IMR-90 (cell line): Measurements from ENCODE around the gene METTL24. TPM values are rescaled to one million over a fixed set of nuclear protein-coding genes. Genes with fewer than 3 reads are reported as not detected.

ENCODE experiments used
- ATAC-seq: fragments of 200-7000 bp; cut with Tn5 transposase; 2 replicates; pipeline ENCODE4 v1.9.1; 2020; ENCODE audit warnings: low read depth, mild to moderate bottlenecking, moderate library complexity
- BruUV-seq: library from RNA; stranded (reverse); fragments of 400-500 nt; replicated peaks from 2 replicates; lab custom pipeline; 2021; lab: Mats Ljungman, UMichigan
- CTCF ChIA-PET: fragments of 300-600 bp; formaldehyde crosslinking; extraction: SDS; loops from one replicate; lab custom pipeline; 2021; ENCODE audit warnings: antibody characterized with exemption; lab: Yijun Ruan, JAX
- POLR2A ChIA-PET: fragments of 300-600 bp; sonication (Branson Sonifier 250); formaldehyde crosslinking; loops from one replicate; lab custom pipeline; 2022; ENCODE audit warnings: antibody characterized with exemption; ENCODE audit not compliant: unreplicated experiment; lab: Charles Lee
- DNase-seq: peaks from one replicate; pipeline ENCODE4 v3.0.0; 2013
- H2AFZ ChIP-seq: replicated peaks from 2 replicates; pipeline ENCODE3; 2013; ENCODE audit warnings: low read length, mild to moderate bottlenecking; ENCODE audit not compliant: poor library complexity
- H2AK5ac ChIP-seq: 2 replicates; pipeline ENCODE4 v1.6.1; 2013; ENCODE audit warnings: low read depth, low read length, inconsistent platforms
- H2AK9ac ChIP-seq: replicated peaks from 2 replicates; pipeline ENCODE3; 2013; ENCODE audit warnings: mild to moderate bottlenecking, low read depth, low read length, moderate library complexity; ENCODE audit not compliant: poor library complexity
- H2BK120ac ChIP-seq: 2 replicates; pipeline ENCODE4 v1.6.1; 2013; ENCODE audit warnings: low read depth, low read length, inconsistent platforms
- H2BK15ac ChIP-seq: 3 replicates; pipeline ENCODE4 v1.6.1; 2013; ENCODE audit warnings: low read depth, low read length, inconsistent platforms
- H2BK20ac ChIP-seq: 2 replicates; pipeline ENCODE4 v1.6.1; 2013; ENCODE audit warnings: low read depth, mild to moderate bottlenecking, inconsistent platforms, low read length, moderate library complexity
- H2BK5ac ChIP-seq: 2 replicates; pipeline ENCODE4 v1.6.1; 2013; ENCODE audit warnings: mild to moderate bottlenecking, low read depth, low read length, inconsistent platforms; ENCODE audit not compliant: poor library complexity, severe bottlenecking
- H3K14ac ChIP-seq: replicated peaks from 2 replicates; pipeline ENCODE4 v1.6.1; 2013; ENCODE audit warnings: low read depth, low read length, inconsistent platforms
- H3K18ac ChIP-seq: 2 replicates; pipeline ENCODE4 v1.6.1; 2013; ENCODE audit warnings: low read depth, low read length, control low read depth
- H3K23ac ChIP-seq: 2 replicates; pipeline ENCODE4 v1.6.1; 2013; ENCODE audit warnings: low read depth, low read length, inconsistent platforms
- H3K27ac ChIP-seq: 2 replicates; pipeline ENCODE4 v1.5.1; 2013; ENCODE audit warnings: mild to moderate bottlenecking, control low read depth, low read length; ENCODE audit not compliant: insufficient read depth
- H3K27me3 ChIP-seq: 2 replicates; pipeline ENCODE4 v1.6.1; 2013; ENCODE audit warnings: low read length; ENCODE audit not compliant: control insufficient read depth, insufficient read depth
- H3K36me3 ChIP-seq: 2 replicates; pipeline ENCODE4 v1.6.1; 2013; ENCODE audit warnings: low read length, mixed read lengths; ENCODE audit not compliant: control insufficient read depth, insufficient read depth
- H3K4ac ChIP-seq: 2 replicates; pipeline ENCODE4 v1.6.1; 2013; ENCODE audit warnings: low read depth, low read length, inconsistent platforms
- H3K4me1 ChIP-seq: 2 replicates; pipeline ENCODE4 v1.6.1; 2013; ENCODE audit warnings: low read length, mixed read lengths; ENCODE audit not compliant: control insufficient read depth, insufficient read depth
- H3K4me2 ChIP-seq: 2 replicates; pipeline ENCODE4 v1.6.1; 2013; ENCODE audit warnings: low read depth, mild to moderate bottlenecking, control low read depth, low read length, moderate library complexity
- H3K4me3 ChIP-seq: 2 replicates; pipeline ENCODE4 v1.5.1; 2013; ENCODE audit warnings: low read depth, mild to moderate bottlenecking, control low read depth, low read length, moderate library complexity; ENCODE audit not compliant: insufficient read depth
- H3K56ac ChIP-seq: 2 replicates; pipeline ENCODE4 v1.6.1; 2013; ENCODE audit warnings: low read length, inconsistent platforms; ENCODE audit not compliant: insufficient read depth; ENCODE audit errors: extremely low read depth
- H3K79me1 ChIP-seq, 2 experiments: 2 replicates each; pipeline ENCODE4 v1.6.1; 2013; ENCODE audit warnings: low read length in 2 of 2, inconsistent platforms in 1 of 2, low read depth in 1 of 2
- H3K9ac ChIP-seq: 2 replicates; pipeline ENCODE4 v1.6.1; 2013; ENCODE audit warnings: low read depth, low read length, control low read depth
- H3K9me1 ChIP-seq: 2 replicates; pipeline ENCODE4 v1.6.1; 2013; ENCODE audit warnings: low read length, inconsistent platforms; ENCODE audit not compliant: insufficient read depth
- H3K9me3 ChIP-seq: 2 replicates; pipeline ENCODE4 v1.6.1; 2013; ENCODE audit warnings: low read length; ENCODE audit not compliant: control insufficient read depth, insufficient read depth
- H4K20me1 ChIP-seq: 2 replicates; pipeline ENCODE4 v1.6.1; 2013; ENCODE audit warnings: low read length, inconsistent platforms; ENCODE audit not compliant: insufficient read depth
- H4K5ac ChIP-seq: 2 replicates; pipeline ENCODE4 v1.6.1; 2013; ENCODE audit warnings: mild to moderate bottlenecking, low read depth, low read length, control low read depth
- H4K8ac ChIP-seq, 2 experiments: 2 replicates each; pipeline ENCODE4 v1.6.1; 2013; ENCODE audit warnings: low read depth in 2 of 2, low read length in 2 of 2, control low read depth in 1 of 2, inconsistent platforms in 1 of 2
- H4K91ac ChIP-seq: 2 replicates; pipeline ENCODE4 v1.6.1; 2013; ENCODE audit warnings: low read depth, low read length, inconsistent platforms; ENCODE audit not compliant: insufficient read depth
- CEBPB ChIP-seq: IDR thresholded peaks from 2 replicates; pipeline ENCODE4 v1.6.1; 2012; ENCODE audit warnings: low read depth, low read length, improper control_type of control experiment
- CTCF ChIP-seq: conservative IDR thresholded peaks from 2 replicates; pipeline ENCODE4 v1.5.1; 2012; ENCODE audit warnings: mild to moderate bottlenecking, low read depth, low read length, improper control_type of control experiment
- NFE2L2 ChIP-seq: fragments of 150-350 bp; IDR thresholded peaks from 2 replicates; pipeline ENCODE4 v1.6.1; 2016; ENCODE audit warnings: low read depth, mild to moderate bottlenecking, low read length
- POLR2A ChIP-seq: IDR thresholded peaks from 2 replicates; pipeline ENCODE4 v1.6.1; 2012; ENCODE audit warnings: mild to moderate bottlenecking, low read depth, low read length
- RCOR1 ChIP-seq: IDR thresholded peaks from 2 replicates; pipeline ENCODE4 v1.6.1; 2012; ENCODE audit warnings: mild to moderate bottlenecking, low read length, improper control_type of control experiment; ENCODE audit not compliant: insufficient replicate concordance
- SMC3 ChIP-seq: fragments of 150-350 bp; IDR thresholded peaks from 2 replicates; pipeline ENCODE4 v1.6.1; 2016; ENCODE audit warnings: low read depth, mild to moderate bottlenecking, antibody characterized with exemption, low read length, moderate library complexity
- WGBS, 2 experiments: methylation state at CpG; one replicate each; pipeline versions ENCODE4 v1.1.5 to v1.1.7; 2013; ENCODE audit warnings: missing lambda C conversion rate in 2 of 2; ENCODE audit not compliant: insufficient read length in 1 of 2; ENCODE audit errors: extremely low coverage in 2 of 2; 5-methylcytosine and 5-hydroxymethylcytosine counted together
- dilution Hi-C: fragments of 300-500 bp; cut with HindIII; formaldehyde crosslinking; loops from one replicate; pipeline ENCODE4 v1.14.3; 2018; ENCODE audit warnings: low sequenced_read_pairs; ENCODE audit not compliant: unreplicated experiment
- in situ Hi-C: fragments of 300-500 bp; cut with MboI; formaldehyde crosslinking; loops from 3 replicates; pipeline ENCODE4 v1.14.3; 2019; ENCODE audit warnings: low sequenced_read_pairs, inconsistent platforms, mixed read lengths
- intact Hi-C: fragments of 100-400 bp; cut with micrococcal nuclease; formaldehyde crosslinking; loops from 2 replicates; pipeline ENCODE4 v1.10.0; 2022
- polyA plus RNA-seq, 3 experiments: library from polyadenylated mRNA; depleted of rRNA; stranded (reverse); fragments of >200 nt; gene quantifications; 2 replicates each; pipeline ENCODE4 v1.2.3, GENCODE V29; 2012; ENCODE audit warnings: low replicate concordance in 1 of 3
- total RNA-seq: library from RNA; depleted of rRNA; stranded (reverse); fragments of >200 nt; gene quantifications from 2 replicates; pipeline ENCODE4 v1.2.3, GENCODE V29; 2012

METTL24 gene
- total and polyA plus RNA-seq, 2 of the 4 experiments (the other 2 are of a cell fraction): not detected

- Histone ChIP-seq H3K23ac (no peak overlapping the region), H4K8ac (no peak overlapping the region), H2AFZ (no peak overlapping the region), H3K27ac (peak overlapping the region; percentile 71; the same call in 1 of the 2 replicates), H2BK120ac (no peak overlapping the region), H3K18ac (no peak overlapping the region), H3K4ac (no peak overlapping the region), H2BK20ac (no peak overlapping the region), H3K4me1 (no peaks in the 10 kb centered on the region; the same call in 1 of the 2 replicates), H3K14ac (no peak overlapping the region), H3K27me3 (no peaks in the 10 kb centered on the region), H4K91ac (no peak overlapping the region), H3K36me3 (0 out of 2 replicates have a peak, but pooled peaks cover 3% of the 10 kb centered on the region), H3K4me2 (no peak overlapping the region), H3K4me3 (no peak overlapping the region), H2AK9ac (no peak overlapping the region), H2BK5ac (peak overlapping the region; percentile 21), H3K9me1 (no peaks in the 10 kb centered on the region), H2BK15ac (no peak overlapping the region), H3K79me1 (no peaks in the 10 kb centered on the region), H4K20me1 (no peaks in the 10 kb centered on the region), H3K9ac (no peak overlapping the region), H4K5ac (no peak overlapping the region), H2AK5ac (no peak overlapping the region), H3K9me3 (no peaks in the 10 kb centered on the region), H3K56ac (no peak overlapping the region)
- in situ Hi-C loops (no loop called here), dilution Hi-C loops (no loop called here), intact Hi-C loops (no loop called here)
- ChIA-PET CTCF (no interaction called here), POLR2A (no interaction called here)
- peak; percentile 89 for ATAC-seq
- TF ChIP-seq SMC3: no peak
- no peak for TF ChIP-seq CTCF
- no peak for TF ChIP-seq NFE2L2
- no peak for TF ChIP-seq POLR2A
- no peak for TF ChIP-seq RCOR1
- no peak for TF ChIP-seq CEBPB
- no TSS peak for BruUV-seq
- DNase-seq: peak; percentile 72
- WGBS, 2 experiments: no CpG with 5 or more reads among the region's 2 CpGs
Measured at GRCh38 chr6:110232450-110232849, 125.7 kb downstream of the METTL24 start.
